ENCODE measurements around the gene JAG1. TPM values are rescaled to one million over a fixed set of nuclear protein-coding genes. Genes with fewer than 3 reads are reported as not detected.
"Not testable (repeated sequence)": the region's sequence is repeated elsewhere in the genome, so short reads cannot be mapped to it uniquely, and the experiment has no call there.

JAG1 gene
- polyA plus RNA-seq, 3 donors, result 169 to 228 (median 174) TPM

GRCh38 chr20:10634211-10634610, 39.6 kb downstream of the JAG1 start:
- no peak for DNase-seq (ENCODE audit: extremely low read depth in 1 of 11, low read depth in 9 of 11, low spot score in 4 of 11)

GRCh38 chr20:10633718-10634117, 40.1 kb downstream of the JAG1 start:
- DNase-seq (ENCODE audit: extremely low read depth in 1 of 11, low read depth in 9 of 11, low spot score in 4 of 11), result no peak

DNA sequence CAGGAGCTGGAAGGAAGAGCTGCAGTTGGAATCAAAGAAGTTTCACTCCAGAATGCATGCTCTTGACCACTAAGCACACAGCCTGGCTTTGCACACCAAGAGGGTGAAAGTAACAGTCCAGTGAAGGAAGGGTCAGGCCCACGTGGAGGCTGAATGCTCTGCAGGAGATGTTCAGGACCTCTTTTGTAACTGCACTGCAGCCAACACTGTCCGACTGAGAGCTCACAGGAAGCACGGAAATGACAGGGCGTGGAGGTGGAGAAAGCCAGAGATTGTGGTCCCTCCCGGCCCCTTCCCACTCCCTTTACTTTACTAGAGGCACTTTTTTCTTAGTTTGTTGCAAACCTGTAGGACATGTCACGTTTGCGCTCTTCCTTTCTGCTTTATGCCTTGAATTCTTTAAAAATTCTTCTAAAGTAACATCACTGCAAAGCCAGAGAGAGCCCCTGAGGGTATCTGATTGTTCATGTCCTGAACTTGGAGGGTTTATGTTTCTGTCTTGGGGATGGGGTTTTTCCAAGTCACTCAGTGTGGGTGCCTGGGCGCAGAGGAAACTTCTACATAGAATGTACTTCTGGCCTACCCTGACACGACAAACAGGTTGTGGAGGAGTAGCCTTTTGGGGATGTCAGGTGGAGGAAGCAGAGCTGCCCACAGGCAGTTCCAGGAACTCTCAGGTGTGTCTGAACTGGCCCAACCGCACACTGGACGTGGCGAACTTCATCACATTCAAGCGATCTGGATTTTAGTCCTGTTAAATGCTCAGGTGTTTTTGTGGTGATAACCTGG, 40.9 kb downstream of the JAG1 start:
- no peak for DNase-seq (ENCODE audit: extremely low read depth in 1 of 11, low read depth in 9 of 11, low spot score in 4 of 11)

- no peak for DNase-seq (ENCODE audit: extremely low read depth in 1 of 11, low read depth in 9 of 11, low spot score in 4 of 11)
Observed at GRCh38 chr20:10631126-10631525, 42.7 kb downstream of the JAG1 start.

- DNase-seq (ENCODE audit: extremely low read depth in 1 of 11, low read depth in 9 of 11, low spot score in 4 of 11), result no peak
Observed at GRCh38 chr20:10629946-10630650, 43.7 kb downstream of the JAG1 start.

- DNase-seq (ENCODE audit: extremely low read depth in 1 of 11, low read depth in 9 of 11, low spot score in 4 of 11), result no peak
Observed at GRCh38 chr20:10626896-10627295, 46.9 kb downstream of the JAG1 start.

GRCh38 chr20:10625641-10626040, 48.2 kb downstream of the JAG1 start:
- no peak for DNase-seq (ENCODE audit: extremely low read depth in 1 of 11, low read depth in 9 of 11, low spot score in 4 of 11)

- DNase-seq (ENCODE audit: extremely low read depth in 1 of 11, low read depth in 9 of 11, low spot score in 4 of 11), result no peak
Observed at GRCh38 chr20:10622657-10623418, 51.0 kb downstream of the JAG1 start.

GRCh38 chr20:10621149-10621548, 52.6 kb downstream of the JAG1 start:
- DNase-seq (ENCODE audit: extremely low read depth in 1 of 11, low read depth in 9 of 11, low spot score in 4 of 11), result no peak

- no peak for DNase-seq (ENCODE audit: extremely low read depth in 1 of 11, low read depth in 9 of 11, low spot score in 4 of 11)
Observed at GRCh38 chr20:10619427-10619826, 54.4 kb downstream of the JAG1 start.

DNA sequence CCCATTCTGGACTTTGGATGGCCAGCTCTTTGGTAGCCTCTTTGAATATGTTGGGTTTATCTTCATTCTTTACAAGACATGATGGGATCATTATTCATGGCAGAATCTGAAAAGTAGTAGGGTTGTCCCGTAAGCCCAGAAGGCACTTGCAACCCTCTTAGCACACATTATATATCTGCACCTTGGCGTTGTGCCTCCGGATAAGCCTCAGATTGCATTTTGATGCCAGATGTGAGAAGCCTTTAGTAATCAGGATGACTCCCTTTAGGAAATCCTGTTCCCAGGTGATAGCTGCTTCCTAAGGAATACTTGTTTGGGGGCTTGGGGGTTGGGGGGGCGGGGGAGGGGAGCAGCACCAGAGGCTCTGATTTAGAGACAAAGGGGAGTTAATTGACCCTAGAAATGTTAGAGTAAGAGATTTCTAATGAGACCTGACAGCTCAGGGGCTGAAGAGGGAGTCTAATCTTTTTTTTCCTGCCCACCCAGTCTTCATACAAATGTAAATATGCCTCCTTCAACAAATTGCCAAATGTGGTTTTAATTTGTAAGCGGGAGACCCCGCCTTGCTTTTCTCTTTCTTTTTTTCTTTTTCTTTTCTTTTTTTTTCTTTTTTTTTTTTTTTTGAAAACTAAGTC, 55.1 kb downstream of the JAG1 start:
- no peak for DNase-seq (ENCODE audit: extremely low read depth in 1 of 11, low read depth in 9 of 11, low spot score in 4 of 11)

DNA sequence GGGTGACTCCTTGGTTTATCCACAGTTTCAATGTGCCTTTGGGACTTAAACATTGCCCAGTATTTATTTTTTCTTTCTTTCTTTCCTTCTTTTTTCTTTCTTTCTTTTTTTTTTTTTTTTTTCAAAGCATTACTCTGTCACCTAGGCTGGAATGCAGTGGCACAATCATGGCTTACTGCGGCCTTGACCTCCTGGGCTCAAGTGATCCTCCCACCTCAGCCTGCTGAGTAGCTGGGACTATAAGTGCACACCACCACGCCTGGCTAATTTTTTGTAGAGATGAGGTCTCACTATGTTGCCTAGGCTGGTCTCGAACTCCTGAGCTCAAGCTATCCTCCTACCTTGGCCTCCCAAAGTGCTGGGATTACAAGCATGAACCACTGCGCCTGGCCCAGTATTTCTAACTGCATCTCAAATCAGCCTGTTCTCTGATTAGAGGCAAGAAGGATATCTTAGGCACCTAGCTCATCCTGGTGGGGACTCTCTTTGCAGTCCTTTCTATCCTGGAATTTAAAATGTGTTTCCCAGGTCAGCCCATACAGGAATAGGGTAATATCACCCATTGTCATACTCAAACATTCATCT, 56.2 kb downstream of the JAG1 start:
- DNase-seq (ENCODE audit: extremely low read depth in 1 of 11, low read depth in 9 of 11, low spot score in 4 of 11), result not testable (repeated sequence)

DNA sequence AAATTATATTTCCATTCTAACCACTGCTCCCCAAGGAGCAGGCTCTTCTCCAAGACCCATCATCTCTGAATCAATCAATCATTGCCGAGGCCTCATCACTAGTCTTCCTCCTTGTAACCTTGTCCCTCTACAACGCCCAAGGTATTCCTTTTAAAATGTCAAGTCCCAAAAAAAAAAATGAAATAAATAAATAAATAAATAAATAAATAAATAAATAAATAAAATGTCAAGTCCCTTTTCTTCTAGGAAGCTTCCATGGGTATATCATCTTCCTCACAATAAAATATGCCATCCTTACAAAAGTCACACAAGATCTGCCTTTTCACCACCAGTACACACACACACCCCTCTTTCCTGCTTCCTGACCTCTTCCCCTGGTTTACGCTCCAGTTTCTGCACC, 57.6 kb downstream of the JAG1 start:
- no peak for DNase-seq (ENCODE audit: extremely low read depth in 1 of 11, low read depth in 9 of 11, low spot score in 4 of 11)

- no peak for DNase-seq (ENCODE audit: extremely low read depth in 1 of 11, low read depth in 9 of 11, low spot score in 4 of 11)
Observed at GRCh38 chr20:10613911-10614310, 59.9 kb downstream of the JAG1 start.

GRCh38 chr20:10613426-10613825, 60.4 kb downstream of the JAG1 start:
- not testable (repeated sequence) for DNase-seq (ENCODE audit: extremely low read depth in 1 of 11, low read depth in 9 of 11, low spot score in 4 of 11)

- no peak for DNase-seq (ENCODE audit: extremely low read depth in 1 of 11, low read depth in 9 of 11, low spot score in 4 of 11)
Observed at GRCh38 chr20:10611357-10611756, 62.4 kb downstream of the JAG1 start.

DNA sequence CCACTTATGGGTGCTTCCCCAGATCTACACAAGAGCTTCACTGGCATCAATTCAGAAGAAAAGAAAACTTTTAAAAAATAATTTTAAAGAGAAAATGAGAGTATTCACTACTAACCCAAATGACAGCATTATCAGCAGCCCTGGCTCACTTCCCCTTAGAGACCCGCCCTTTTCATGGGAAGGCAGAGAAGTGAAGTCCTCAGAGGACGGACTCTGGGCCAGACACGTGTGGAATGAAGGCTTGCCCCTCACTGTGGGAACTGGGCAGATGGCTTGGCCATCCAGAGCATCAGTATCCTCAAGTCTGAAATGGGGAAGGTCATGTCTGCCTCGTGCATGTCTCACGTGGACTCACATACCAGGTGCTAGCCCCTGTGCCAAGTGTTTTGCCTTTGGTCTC, 63.5 kb downstream of the JAG1 start:
- no peak for DNase-seq (ENCODE audit: extremely low read depth in 1 of 11, low read depth in 9 of 11, low spot score in 4 of 11)

GRCh38 chr20:10609770-10610169, 64.0 kb downstream of the JAG1 start:
- DNase-seq (ENCODE audit: extremely low read depth in 1 of 11, low read depth in 9 of 11, low spot score in 4 of 11), result no peak

DNA sequence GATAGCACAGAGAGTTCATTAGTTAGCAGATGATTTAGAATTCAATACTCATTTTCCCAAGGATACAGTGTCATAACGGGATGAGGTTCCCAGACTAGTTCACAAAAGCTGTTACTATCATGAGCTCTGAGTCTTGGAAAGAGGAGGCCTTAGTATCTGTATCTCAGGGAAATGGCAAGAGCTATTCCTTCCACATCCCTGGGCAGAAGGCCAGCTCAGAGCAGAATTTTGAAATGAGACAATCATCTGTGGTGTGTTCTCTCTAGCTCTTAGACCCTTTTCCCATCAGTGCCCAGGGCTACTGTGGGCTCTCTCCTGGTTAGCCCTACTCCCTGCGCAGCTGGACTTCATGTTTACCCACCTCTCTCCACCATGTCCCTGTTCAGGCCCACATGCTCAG, 64.5 kb downstream of the JAG1 start:
- no peak for DNase-seq (ENCODE audit: extremely low read depth in 1 of 11, low read depth in 9 of 11, low spot score in 4 of 11)
